Measurements from ENCODE around the gene KLK6.

DNA sequence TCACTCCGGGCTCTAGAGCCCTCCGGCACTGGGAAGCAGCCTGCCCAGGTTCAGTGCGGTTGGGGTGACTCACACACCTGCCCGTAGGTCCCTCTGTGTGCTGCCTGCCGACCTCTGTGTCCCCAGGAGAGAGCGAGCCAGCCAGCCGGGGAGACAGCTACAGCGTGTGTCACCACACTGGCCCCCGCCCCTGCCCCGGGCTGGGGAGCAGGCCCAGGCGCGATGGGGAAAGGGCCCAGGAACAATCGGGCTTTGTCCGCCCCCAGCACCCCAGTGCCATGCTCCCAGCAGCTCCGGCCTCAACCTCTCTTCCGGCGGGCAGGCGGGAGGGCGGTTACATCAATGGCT lies at the start of gene KLK6:
- TF ChIP-seq, protein P1, sequence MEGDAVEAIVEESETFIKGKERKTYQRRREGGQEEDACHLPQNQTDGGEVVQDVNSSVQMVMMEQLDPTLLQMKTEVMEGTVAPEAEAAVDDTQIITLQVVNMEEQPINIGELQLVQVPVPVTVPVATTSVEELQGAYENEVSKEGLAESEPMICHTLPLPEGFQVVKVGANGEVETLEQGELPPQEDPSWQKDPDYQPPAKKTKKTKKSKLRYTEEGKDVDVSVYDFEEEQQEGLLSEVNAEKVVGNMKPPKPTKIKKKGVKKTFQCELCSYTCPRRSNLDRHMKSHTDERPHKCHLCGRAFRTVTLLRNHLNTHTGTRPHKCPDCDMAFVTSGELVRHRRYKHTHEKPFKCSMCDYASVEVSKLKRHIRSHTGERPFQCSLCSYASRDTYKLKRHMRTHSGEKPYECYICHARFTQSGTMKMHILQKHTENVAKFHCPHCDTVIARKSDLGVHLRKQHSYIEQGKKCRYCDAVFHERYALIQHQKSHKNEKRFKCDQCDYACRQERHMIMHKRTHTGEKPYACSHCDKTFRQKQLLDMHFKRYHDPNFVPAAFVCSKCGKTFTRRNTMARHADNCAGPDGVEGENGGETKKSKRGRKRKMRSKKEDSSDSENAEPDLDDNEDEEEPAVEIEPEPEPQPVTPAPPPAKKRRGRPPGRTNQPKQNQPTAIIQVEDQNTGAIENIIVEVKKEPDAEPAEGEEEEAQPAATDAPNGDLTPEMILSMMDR (IDR thresholded peaks at IDR 0.05; ENCODE audit: extremely low read depth in 1 of 2, insufficient read depth in 1 of 2, low read depth in 1 of 2, low read length in 2 of 2): no peak
- TF ChIP-seq POLR2AphosphoS5 (IDR thresholded peaks at IDR 0.05; ENCODE audit: insufficient read depth, low read depth, low read length) (no peak), EZH2 (IDR thresholded peaks at IDR 0.05; ENCODE audit: borderline replicate concordance, low read depth, low read length, severe bottlenecking) (no peak), POLR2A (IDR thresholded peaks at IDR 0.05; ENCODE audit: low read depth, low read length) (no peak), JUN (IDR thresholded peaks at IDR 0.05; ENCODE audit: borderline replicate concordance, insufficient read depth, insufficient read length, low read depth) (no peak), MYC (IDR thresholded peaks at IDR 0.05; ENCODE audit: low read depth, low read length) (no peak), GATA2 (IDR thresholded peaks at IDR 0.05; ENCODE audit: insufficient read depth, insufficient read length, low read depth, low read length) (no peak)
- TF ChIP-seq, protein P2, sequence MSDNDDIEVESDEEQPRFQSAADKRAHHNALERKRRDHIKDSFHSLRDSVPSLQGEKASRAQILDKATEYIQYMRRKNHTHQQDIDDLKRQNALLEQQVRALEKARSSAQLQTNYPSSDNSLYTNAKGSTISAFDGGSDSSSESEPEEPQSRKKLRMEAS (IDR thresholded peaks at IDR 0.05; ENCODE audit: insufficient read depth, insufficient read length): no peak

Data from endothelial cell of umbilical vein (primary cell).